PC-9 (cell line): Measurements from ENCODE around the gene MOGAT2. TPM values are rescaled to one million over a fixed set of nuclear protein-coding genes. Genes with fewer than 3 reads are reported as not detected.

ENCODE experiments used
- BruUV-seq: library from RNA; stranded (reverse); fragments of 400-500 nt; replicated peaks from 2 replicates; lab custom pipeline; 2021; lab: Mats Ljungman, UMichigan
- CTCF ChIA-PET: fragments of 300-600 bp; sonication (Branson Sonifier 250); formaldehyde crosslinking; loops from one replicate; lab custom pipeline; 2022; ENCODE audit warnings: antibody characterized with exemption; lab: Charles Lee
- POLR2A ChIA-PET: fragments of 300-600 bp; sonication (Branson Sonifier 250); formaldehyde crosslinking; loops from one replicate; lab custom pipeline; 2022; ENCODE audit warnings: antibody characterized with exemption; ENCODE audit not compliant: unreplicated experiment; lab: Charles Lee
- DNase-seq, 2 experiments: peaks; one replicate each; pipeline versions ENCODE4 v3.0.0 to v3.0.0-alpha.2; 2015 to 2022; ENCODE audit warnings: mixed read lengths in 1 of 2
- H2AFZ ChIP-seq: fragments of 200-600 bp; sonication (generic); 2 replicates; pipeline ENCODE4 v1.8.1; 2017; ENCODE audit warnings: antibody characterized with exemption
- H3F3A ChIP-seq: fragments of 200-600 bp; sonication (generic); 2 replicates; pipeline ENCODE4 v1.8.1; 2017; ENCODE audit warnings: antibody characterized with exemption, mild to moderate bottlenecking, low read depth; ENCODE audit not compliant: insufficient read depth
- H3K27ac ChIP-seq: fragments of 200-600 bp; sonication (generic); 2 replicates; pipeline ENCODE4 v1.6.1; 2016; ENCODE audit warnings: mixed run types
- H3K27me3 ChIP-seq: fragments of 200-600 bp; sonication (generic); 2 replicates; pipeline ENCODE4 v1.6.1; 2016; ENCODE audit warnings: low read depth, mixed run types; ENCODE audit not compliant: insufficient read depth
- H3K36me3 ChIP-seq: fragments of 200-600 bp; sonication (generic); 2 replicates; pipeline ENCODE4 v1.6.1; 2016; ENCODE audit warnings: low read depth, mixed run types
- H3K4me1 ChIP-seq: fragments of 200-600 bp; sonication (generic); replicated peaks from 2 replicates; pipeline ENCODE4 v1.6.1; 2016; ENCODE audit warnings: mixed run types; ENCODE audit not compliant: insufficient read depth
- H3K4me2 ChIP-seq: fragments of 200-600 bp; sonication (generic); 2 replicates; pipeline ENCODE4 v1.6.1; 2017; ENCODE audit warnings: mixed run types
- H3K4me3 ChIP-seq: fragments of 200-600 bp; sonication (generic); 2 replicates; pipeline ENCODE4 v1.6.1; 2016; ENCODE audit warnings: mixed run types
- H3K79me2 ChIP-seq: fragments of 200-600 bp; sonication (generic); 2 replicates; pipeline ENCODE4 v1.6.1; 2017; ENCODE audit warnings: low read depth, mixed run types
- H3K9me2 ChIP-seq: fragments of 200-600 bp; sonication (generic); 2 replicates; pipeline ENCODE4 v1.8.1; 2017; ENCODE audit warnings: mild to moderate bottlenecking; ENCODE audit not compliant: insufficient read depth
- H3K9me3 ChIP-seq: fragments of 200-600 bp; sonication (generic); 2 replicates; pipeline ENCODE4 v1.8.1; 2016; ENCODE audit warnings: low read depth; ENCODE audit not compliant: insufficient read depth
- H4K20me1 ChIP-seq: fragments of 200-600 bp; sonication (generic); 2 replicates; pipeline ENCODE4 v1.8.1; 2017; ENCODE audit not compliant: insufficient read depth
- EZH2 ChIP-seq: fragments of 200-600 bp; sonication (generic); IDR thresholded peaks from 2 replicates; pipeline ENCODE4 v1.8.0; 2017; ENCODE audit warnings: antibody characterized with exemption, low read depth
- intact Hi-C: fragments of 100-400 bp; cut with micrococcal nuclease; formaldehyde crosslinking; loops from one replicate; pipeline ENCODE4 v1.10.0; 2022; ENCODE audit not compliant: unreplicated experiment
- total RNA-seq: library from RNA; stranded (reverse); gene quantifications from 2 replicates; pipeline ENCODE4 v1.2.3, GENCODE V29; 2021
- TF ChIP-seq, protein P1 (sequence below): fragments of 200-600 bp; sonication (generic); conservative IDR thresholded peaks from 2 replicates; pipeline ENCODE4 v1.6.1; 2017; ENCODE audit warnings: mixed run types, antibody characterized with exemption, mild to moderate bottlenecking, moderate library complexity

MOGAT2 gene
- total RNA-seq, 1 experiment from 2014 or later, result not detected

DNA sequence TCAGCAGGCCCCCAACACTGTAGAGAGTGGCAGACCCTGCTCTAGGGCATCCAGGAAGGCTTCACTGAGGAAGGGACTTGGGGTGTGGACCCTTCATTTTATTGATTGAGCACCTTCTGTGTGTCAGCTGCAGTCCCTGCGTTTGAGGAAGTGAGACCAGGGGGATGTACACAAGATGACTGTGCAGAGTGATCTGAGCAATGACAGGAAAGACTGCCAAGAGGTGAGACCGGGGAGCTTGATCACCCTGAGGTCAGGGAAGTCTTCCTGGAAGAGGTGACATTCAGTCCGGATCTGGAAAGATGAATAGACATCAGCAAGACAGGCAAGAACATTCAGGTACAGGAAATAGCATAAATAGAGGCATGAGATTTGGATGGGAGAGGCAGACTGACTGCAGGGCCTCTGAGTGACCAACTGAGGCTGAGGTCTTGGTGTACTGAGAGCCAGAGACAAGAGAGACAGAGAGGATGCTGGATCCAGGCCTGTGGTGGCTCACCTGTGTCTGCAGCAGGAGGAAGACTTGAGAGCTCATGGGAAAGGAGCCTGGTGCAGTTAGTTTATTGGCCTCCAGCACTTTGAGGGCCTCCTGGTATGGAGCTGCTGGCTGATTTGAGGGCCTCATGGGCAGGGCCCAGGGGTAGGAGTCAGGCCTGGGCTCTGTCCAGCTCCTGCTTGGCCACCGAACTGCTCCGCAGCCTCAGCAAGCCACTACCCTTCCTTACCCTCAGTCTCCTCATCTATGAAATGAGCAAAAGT is 56.1 kb downstream of the MOGAT2 start:
- H3K4me2 ChIP-seq, result no peak overlapping the region
- peaks cover 70% of the 10 kb centered on the region for H3K4me1 ChIP-seq
- no peak overlapping the region for H3K4me3 ChIP-seq
- no peak for TF ChIP-seq EZH2
- TF ChIP-seq, protein P1, sequence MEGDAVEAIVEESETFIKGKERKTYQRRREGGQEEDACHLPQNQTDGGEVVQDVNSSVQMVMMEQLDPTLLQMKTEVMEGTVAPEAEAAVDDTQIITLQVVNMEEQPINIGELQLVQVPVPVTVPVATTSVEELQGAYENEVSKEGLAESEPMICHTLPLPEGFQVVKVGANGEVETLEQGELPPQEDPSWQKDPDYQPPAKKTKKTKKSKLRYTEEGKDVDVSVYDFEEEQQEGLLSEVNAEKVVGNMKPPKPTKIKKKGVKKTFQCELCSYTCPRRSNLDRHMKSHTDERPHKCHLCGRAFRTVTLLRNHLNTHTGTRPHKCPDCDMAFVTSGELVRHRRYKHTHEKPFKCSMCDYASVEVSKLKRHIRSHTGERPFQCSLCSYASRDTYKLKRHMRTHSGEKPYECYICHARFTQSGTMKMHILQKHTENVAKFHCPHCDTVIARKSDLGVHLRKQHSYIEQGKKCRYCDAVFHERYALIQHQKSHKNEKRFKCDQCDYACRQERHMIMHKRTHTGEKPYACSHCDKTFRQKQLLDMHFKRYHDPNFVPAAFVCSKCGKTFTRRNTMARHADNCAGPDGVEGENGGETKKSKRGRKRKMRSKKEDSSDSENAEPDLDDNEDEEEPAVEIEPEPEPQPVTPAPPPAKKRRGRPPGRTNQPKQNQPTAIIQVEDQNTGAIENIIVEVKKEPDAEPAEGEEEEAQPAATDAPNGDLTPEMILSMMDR, result no peak
- no peaks in the 10 kb centered on the region for H3K27me3 ChIP-seq
- peaks cover 36% of the 10 kb centered on the region for H3F3A ChIP-seq
- H3K9me2 ChIP-seq, result no peaks in the 10 kb centered on the region
- ChIA-PET POLR2A (no interaction called here), CTCF (no interaction called here)
- H3K9me3 ChIP-seq, result no peaks in the 10 kb centered on the region
- no peak overlapping the region for H2AFZ ChIP-seq
- intact Hi-C loops, result no loop called here
- H3K27ac ChIP-seq, result 0 out of 2 replicates have a peak overlapping the region, but pooled peaks have one; percentile 10
- DNase-seq, result no peak
- H4K20me1 ChIP-seq, result no peaks in the 10 kb centered on the region
- H3K79me2 ChIP-seq, result peaks cover 56% of the 10 kb centered on the region
- no peaks in the 10 kb centered on the region for H3K36me3 ChIP-seq
- BruUV-seq, result no TSS peak

DNA sequence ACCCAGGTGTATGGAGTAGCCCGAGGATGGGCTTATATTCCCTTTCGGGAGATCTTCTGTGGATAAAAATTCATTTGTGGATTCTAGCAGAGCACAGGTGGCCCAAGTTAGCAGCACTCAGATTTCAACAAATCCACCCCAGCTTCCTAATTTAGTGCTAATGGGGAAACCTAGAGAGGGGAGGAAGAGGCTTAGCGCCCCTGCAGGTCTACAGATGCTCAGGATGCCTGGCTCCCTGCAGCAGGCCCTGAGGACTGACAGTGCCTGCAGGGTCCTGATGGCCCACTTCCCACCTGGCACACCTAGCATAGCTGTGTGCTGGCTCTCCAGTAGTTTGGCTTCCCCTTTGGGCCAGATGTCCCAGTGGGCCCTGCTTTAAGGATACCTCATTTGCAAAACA is 57.4 kb downstream of the MOGAT2 start:
- H3K4me1 ChIP-seq, result peaks cover 68% of the 10 kb centered on the region
- no peaks in the 10 kb centered on the region for H3K36me3 ChIP-seq
- H3K9me2 ChIP-seq, result no peaks in the 10 kb centered on the region
- no peak overlapping the region for H2AFZ ChIP-seq
- POLR2A ChIA-PET, result no interaction called here
- intact Hi-C loops, result no loop called here
- DNase-seq, result no peak
- BruUV-seq, result no TSS peak
- CTCF ChIA-PET, result no interaction called here
- no peak overlapping the region for H3K27ac ChIP-seq
- H3K79me2 ChIP-seq, result peaks cover 43% of the 10 kb centered on the region
- TF ChIP-seq, protein P1, result no peak
- TF ChIP-seq EZH2, result no peak
- no peaks in the 10 kb centered on the region for H3K9me3 ChIP-seq
- H3K27me3 ChIP-seq, result no peaks in the 10 kb centered on the region
- H3F3A ChIP-seq, result peaks cover 29% of the 10 kb centered on the region
- H3K4me3 ChIP-seq, result no peak overlapping the region
- no peak overlapping the region for H3K4me2 ChIP-seq
- H4K20me1 ChIP-seq, result no peaks in the 10 kb centered on the region

DNA sequence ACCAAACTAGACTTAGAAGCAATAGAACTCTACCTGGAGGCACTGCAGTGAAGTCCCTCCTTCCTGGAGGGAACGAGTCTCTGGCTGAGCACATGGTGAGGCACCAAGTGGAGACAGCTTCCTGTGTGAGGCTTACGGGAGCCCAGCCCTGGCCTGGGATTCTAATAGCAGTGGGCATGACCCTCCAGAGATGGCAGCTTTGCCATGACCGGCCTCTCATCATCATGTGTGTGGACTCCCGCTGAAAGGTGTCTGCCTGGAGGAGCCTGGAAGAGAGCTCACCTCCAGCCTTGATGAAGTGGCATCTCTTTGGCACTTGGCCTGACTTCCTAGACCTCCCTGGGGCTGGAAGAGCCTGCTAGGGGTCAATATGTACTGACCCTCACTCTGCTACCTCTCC is 58.9 kb downstream of the MOGAT2 start:
- H3K36me3 ChIP-seq, result no peaks in the 10 kb centered on the region
- peaks cover 53% of the 10 kb centered on the region for H3K4me1 ChIP-seq
- H4K20me1 ChIP-seq, result no peaks in the 10 kb centered on the region
- no peak for DNase-seq
- BruUV-seq, result no TSS peak
- H3F3A ChIP-seq, result peaks cover 22% of the 10 kb centered on the region
- no peaks in the 10 kb centered on the region for H3K9me3 ChIP-seq
- no peaks in the 10 kb centered on the region for H3K27me3 ChIP-seq
- ChIA-PET CTCF (no interaction called here), POLR2A (no interaction called here)
- TF ChIP-seq, protein P1, result no peak
- no peak for TF ChIP-seq EZH2
- no peaks in the 10 kb centered on the region for H3K9me2 ChIP-seq
- no peak overlapping the region for H3K27ac ChIP-seq
- H2AFZ ChIP-seq, result no peak overlapping the region
- H3K4me3 ChIP-seq, result no peak overlapping the region
- peaks cover 34% of the 10 kb centered on the region for H3K79me2 ChIP-seq
- intact Hi-C loops, result no loop called here
- H3K4me2 ChIP-seq, result no peak overlapping the region
